ENCODE data around the gene GUCY2C.

DNA sequence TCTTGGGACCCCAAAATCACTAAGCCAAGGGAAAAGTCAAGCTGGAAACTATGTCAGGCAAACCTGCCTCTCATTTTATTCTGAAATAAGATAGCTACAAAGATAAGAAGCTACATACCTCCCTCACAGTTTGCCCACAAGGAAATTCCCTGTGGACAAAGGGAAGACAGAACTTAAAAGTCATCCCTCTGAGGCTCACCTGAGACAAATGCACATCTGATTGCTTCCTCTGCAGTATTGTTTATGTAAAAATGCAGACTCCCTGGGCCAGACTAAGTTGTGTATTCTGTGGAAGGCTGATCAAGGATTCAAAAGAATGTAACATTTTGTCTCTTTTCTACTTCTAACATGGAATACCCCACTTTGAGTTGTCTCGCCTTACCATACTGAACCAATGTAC, 126.2 kb downstream of the GUCY2C start:
- TF ChIP-seq, protein P1, sequence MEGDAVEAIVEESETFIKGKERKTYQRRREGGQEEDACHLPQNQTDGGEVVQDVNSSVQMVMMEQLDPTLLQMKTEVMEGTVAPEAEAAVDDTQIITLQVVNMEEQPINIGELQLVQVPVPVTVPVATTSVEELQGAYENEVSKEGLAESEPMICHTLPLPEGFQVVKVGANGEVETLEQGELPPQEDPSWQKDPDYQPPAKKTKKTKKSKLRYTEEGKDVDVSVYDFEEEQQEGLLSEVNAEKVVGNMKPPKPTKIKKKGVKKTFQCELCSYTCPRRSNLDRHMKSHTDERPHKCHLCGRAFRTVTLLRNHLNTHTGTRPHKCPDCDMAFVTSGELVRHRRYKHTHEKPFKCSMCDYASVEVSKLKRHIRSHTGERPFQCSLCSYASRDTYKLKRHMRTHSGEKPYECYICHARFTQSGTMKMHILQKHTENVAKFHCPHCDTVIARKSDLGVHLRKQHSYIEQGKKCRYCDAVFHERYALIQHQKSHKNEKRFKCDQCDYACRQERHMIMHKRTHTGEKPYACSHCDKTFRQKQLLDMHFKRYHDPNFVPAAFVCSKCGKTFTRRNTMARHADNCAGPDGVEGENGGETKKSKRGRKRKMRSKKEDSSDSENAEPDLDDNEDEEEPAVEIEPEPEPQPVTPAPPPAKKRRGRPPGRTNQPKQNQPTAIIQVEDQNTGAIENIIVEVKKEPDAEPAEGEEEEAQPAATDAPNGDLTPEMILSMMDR (conservative IDR thresholded peaks at IDR 0.05; ENCODE audit: low read length) = no peak
- TF ChIP-seq EZH2phosphoT487 (IDR thresholded peaks at IDR 0.05; ENCODE audit: borderline replicate concordance) = no peak
